HepG2 (cell line): ENCODE measurements around the gene RAB36. TPM values are rescaled to one million over a fixed set of nuclear protein-coding genes. Genes with fewer than 3 reads are reported as not detected.

Experiments
- ATAD3A ChIP-seq: sonication (generic); formaldehyde crosslinking; IDR thresholded peaks from 2 replicates; pipeline ENCODE4 v1.4.0; 2020; ENCODE audit warnings: missing genetic modification reagents
- BORCS8-MEF2B ChIP-seq: sonication (generic); formaldehyde crosslinking; IDR thresholded peaks from 2 replicates; pipeline ENCODE4 v1.8.0; 2022; ENCODE audit warnings: mild to moderate bottlenecking, missing genetic modification reagents
- HNRNPH1 ChIP-seq: fragments of 200-400 bp; formaldehyde crosslinking; optimal IDR thresholded peaks from 2 replicates; pipeline ENCODE3; 2017; ENCODE audit warnings: mild to moderate bottlenecking, low read depth, low read length
- HOXA3 ChIP-seq: sonication (generic); formaldehyde crosslinking; IDR thresholded peaks from 2 replicates; pipeline ENCODE4 v1.5.0; 2020; ENCODE audit warnings: missing genetic modification reagents
- ISX ChIP-seq: sonication (generic); formaldehyde crosslinking; conservative IDR thresholded peaks from 2 replicates; pipeline ENCODE4 v1.5.0; 2020; ENCODE audit warnings: missing genetic modification reagents
- NFIB ChIP-seq: sonication (generic); formaldehyde crosslinking; IDR thresholded peaks from 2 replicates; pipeline ENCODE4 v1.9.0; 2021; ENCODE audit warnings: missing genetic modification reagents, mild to moderate bottlenecking, borderline replicate concordance
- RFX1 ChIP-seq: fragments of 450-650 bp; IDR thresholded peaks from 2 replicates; pipeline ENCODE4 v1.6.1; 2017
- RFX3 ChIP-seq: IDR thresholded peaks from 2 replicates; pipeline ENCODE4 v1.6.1; 2016; ENCODE audit warnings: missing biosample characterization, missing genetic modification reagents
- SALL2 ChIP-seq: sonication (generic); formaldehyde crosslinking; IDR thresholded peaks from 2 replicates; pipeline ENCODE4 v1.8.1; 2023; ENCODE audit warnings: mild to moderate bottlenecking, missing genetic modification reagents, inconsistent platforms
- SMC3 ChIP-seq: IDR thresholded peaks from 2 replicates; pipeline ENCODE4 v1.6.1; 2011; ENCODE audit warnings: low read length, improper control_type of control experiment
- SRSF9 ChIP-seq: fragments of 200-400 bp; formaldehyde crosslinking; IDR thresholded peaks from 2 replicates; pipeline ENCODE4 v1.6.1; 2018; ENCODE audit warnings: borderline replicate concordance, mild to moderate bottlenecking, low read depth, low read length; ENCODE audit not compliant: insufficient read depth, poor library complexity, severe bottlenecking
- ZFAT ChIP-seq: sonication (generic); formaldehyde crosslinking; conservative IDR thresholded peaks from 2 replicates; pipeline ENCODE4 v1.8.1; 2023; ENCODE audit warnings: missing genetic modification reagents, inconsistent platforms
- ZNF20 ChIP-seq: sonication (generic); formaldehyde crosslinking; IDR thresholded peaks from 2 replicates; pipeline ENCODE4 v1.4.0; 2020; ENCODE audit warnings: mild to moderate bottlenecking, moderate library complexity, missing genetic modification reagents
- ZNF496 ChIP-seq: sonication (generic); formaldehyde crosslinking; IDR thresholded peaks from 2 replicates; pipeline ENCODE4 v1.8.1; 2023; ENCODE audit warnings: mild to moderate bottlenecking, moderate library complexity, missing genetic modification reagents; ENCODE audit not compliant: insufficient replicate concordance
- ZNF780A ChIP-seq: sonication (generic); formaldehyde crosslinking; IDR thresholded peaks from 2 replicates; pipeline ENCODE4 v1.8.0; 2022; ENCODE audit warnings: mild to moderate bottlenecking, missing genetic modification reagents, moderate library complexity
- polyA plus RNA-seq, 8 experiments: library from polyadenylated mRNA; depleted of rRNA in 3 of 8; stranded (reverse) in 7 of 8; unstranded in 1 of 8; fragments of >200 nt; fragmentation: Illumina TruSeq in 4 of 8; extraction: Trizol in 4 of 8; gene quantifications; 2 replicates each; pipeline versions ENCODE4 v1.2.1 to v1.2.3, GENCODE V29; 2011 to 2016; ENCODE audit warnings: low read depth in 4 of 8, missing spikeins in 1 of 8, mixed read lengths in 1 of 8; ENCODE audit not compliant: insufficient read depth in 1 of 8
- total RNA-seq, 5 experiments: library from RNA; depleted of rRNA; stranded (reverse); fragments of >200 nt; fragmentation: Illumina TruSeq; extraction: Trizol; gene quantifications; 2 replicates each; pipeline ENCODE4 v1.2.3, GENCODE V29; 2016; ENCODE audit warnings: low read depth in 1 of 5
- TF ChIP-seq, protein P1 (sequence below): sonication (generic); formaldehyde crosslinking; IDR thresholded peaks from 2 replicates; pipeline ENCODE4 v1.8.0; 2022; ENCODE audit warnings: mild to moderate bottlenecking, missing genetic modification reagents, moderate library complexity
- TF ChIP-seq, protein P2 (sequence below), 2 experiments: sonication (generic) in 1 of 2; formaldehyde crosslinking in 1 of 2; IDR thresholded peaks; 2 replicates each; pipeline versions ENCODE4 v1.4.0 to v1.6.1; 2016 to 2020; ENCODE audit warnings: borderline replicate concordance in 1 of 2, low read depth in 1 of 2, mild to moderate bottlenecking in 1 of 2, missing genetic modification reagents in 1 of 2
- TF ChIP-seq, protein P3 (sequence below): sonication (generic); formaldehyde crosslinking; IDR thresholded peaks from 2 replicates; pipeline ENCODE4 v1.4.0; 2020; ENCODE audit warnings: low read depth, mild to moderate bottlenecking, missing genetic modification reagents

Gene RAB36
- total and polyA plus RNA-seq, 2 of the 13 experiments (the other 11 are each of a cell fraction or from before 2014, with no cell fraction given), result 0.24 to 0.86 TPM

DNA sequence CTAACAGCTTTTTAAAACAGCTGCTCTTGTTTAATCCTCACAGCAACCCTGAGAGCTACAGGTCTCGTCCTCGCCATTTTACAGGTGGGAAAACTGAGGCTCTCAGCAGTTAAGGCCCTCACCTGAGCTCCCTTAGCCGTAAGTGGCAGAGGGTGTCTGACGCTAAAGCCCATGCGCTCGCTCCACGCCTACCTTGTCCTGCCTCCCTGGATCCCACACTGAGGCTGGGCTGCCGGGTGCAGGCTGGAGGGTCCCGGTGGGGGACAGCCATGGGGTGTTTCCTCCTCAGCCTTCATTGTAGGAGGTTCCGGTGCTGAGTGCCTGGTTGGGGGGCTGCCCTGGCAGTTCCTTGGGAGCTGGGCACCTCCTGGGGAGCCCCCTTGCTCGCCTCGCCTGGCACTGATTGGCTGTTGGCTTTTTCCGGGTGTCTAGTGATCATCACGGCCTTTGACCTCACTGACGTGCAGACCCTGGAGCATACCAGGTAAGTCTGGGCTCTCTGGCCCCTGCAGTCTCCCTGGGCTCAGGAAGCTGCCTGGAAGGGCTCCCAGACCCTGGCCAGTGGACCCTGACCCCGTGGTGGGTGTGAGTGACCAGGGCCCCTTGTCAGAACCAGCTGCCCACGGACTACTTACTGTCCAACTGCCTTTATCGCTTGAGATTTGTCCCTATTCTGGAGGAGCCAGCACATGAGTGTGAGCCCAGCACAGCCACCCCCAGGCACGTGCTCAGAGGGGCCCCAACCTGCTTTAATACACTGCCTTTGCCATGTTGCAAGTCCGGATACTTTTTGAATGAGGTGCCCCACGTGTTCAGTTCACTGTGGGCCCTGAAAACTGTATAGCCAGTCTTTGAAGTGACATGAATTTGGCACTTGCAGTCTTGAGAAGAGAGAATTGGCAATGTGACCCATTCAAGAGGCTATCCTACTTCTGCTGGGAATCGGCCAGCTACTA, 12.6 kb downstream of the RAB36 start (continued):
- TF ChIP-seq SRSF9 (no peak), ZFAT (CRISPR knock-in tag) (no peak), SMC3 (no peak), HOXA3 (CRISPR knock-in tag) (peak; percentile 15), HNRNPH1 (no peak), SALL2 (CRISPR knock-in tag) (no peak), ZNF496 (CRISPR knock-in tag) (no peak), RFX1 (no peak), ATAD3A (no peak), ZNF20 (CRISPR knock-in tag) (no peak), NFIB (CRISPR knock-in tag) (no peak), RFX3 (no peak), BORCS8-MEF2B (CRISPR knock-in tag) (no peak; the same call in 1 of the 2 replicates), ISX (CRISPR knock-in tag) (no peak), ZNF780A (no peak)
- TF ChIP-seq, protein P1, sequence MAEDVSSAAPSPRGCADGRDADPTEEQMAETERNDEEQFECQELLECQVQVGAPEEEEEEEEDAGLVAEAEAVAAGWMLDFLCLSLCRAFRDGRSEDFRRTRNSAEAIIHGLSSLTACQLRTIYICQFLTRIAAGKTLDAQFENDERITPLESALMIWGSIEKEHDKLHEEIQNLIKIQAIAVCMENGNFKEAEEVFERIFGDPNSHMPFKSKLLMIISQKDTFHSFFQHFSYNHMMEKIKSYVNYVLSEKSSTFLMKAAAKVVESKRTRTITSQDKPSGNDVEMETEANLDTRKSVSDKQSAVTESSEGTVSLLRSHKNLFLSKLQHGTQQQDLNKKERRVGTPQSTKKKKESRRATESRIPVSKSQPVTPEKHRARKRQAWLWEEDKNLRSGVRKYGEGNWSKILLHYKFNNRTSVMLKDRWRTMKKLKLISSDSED (CRISPR knock-in tag), result no peak
- TF ChIP-seq, protein P2, sequence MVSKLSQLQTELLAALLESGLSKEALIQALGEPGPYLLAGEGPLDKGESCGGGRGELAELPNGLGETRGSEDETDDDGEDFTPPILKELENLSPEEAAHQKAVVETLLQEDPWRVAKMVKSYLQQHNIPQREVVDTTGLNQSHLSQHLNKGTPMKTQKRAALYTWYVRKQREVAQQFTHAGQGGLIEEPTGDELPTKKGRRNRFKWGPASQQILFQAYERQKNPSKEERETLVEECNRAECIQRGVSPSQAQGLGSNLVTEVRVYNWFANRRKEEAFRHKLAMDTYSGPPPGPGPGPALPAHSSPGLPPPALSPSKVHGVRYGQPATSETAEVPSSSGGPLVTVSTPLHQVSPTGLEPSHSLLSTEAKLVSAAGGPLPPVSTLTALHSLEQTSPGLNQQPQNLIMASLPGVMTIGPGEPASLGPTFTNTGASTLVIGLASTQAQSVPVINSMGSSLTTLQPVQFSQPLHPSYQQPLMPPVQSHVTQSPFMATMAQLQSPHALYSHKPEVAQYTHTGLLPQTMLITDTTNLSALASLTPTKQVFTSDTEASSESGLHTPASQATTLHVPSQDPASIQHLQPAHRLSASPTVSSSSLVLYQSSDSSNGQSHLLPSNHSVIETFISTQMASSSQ (IDR thresholded peaks at IDR 0.05; ENCODE audit: low read depth), result no peak
- TF ChIP-seq, protein P2 (CRISPR knock-in tag; IDR thresholded peaks at IDR 0.05; ENCODE audit: borderline replicate concordance), result no peak
- TF ChIP-seq, protein P3, sequence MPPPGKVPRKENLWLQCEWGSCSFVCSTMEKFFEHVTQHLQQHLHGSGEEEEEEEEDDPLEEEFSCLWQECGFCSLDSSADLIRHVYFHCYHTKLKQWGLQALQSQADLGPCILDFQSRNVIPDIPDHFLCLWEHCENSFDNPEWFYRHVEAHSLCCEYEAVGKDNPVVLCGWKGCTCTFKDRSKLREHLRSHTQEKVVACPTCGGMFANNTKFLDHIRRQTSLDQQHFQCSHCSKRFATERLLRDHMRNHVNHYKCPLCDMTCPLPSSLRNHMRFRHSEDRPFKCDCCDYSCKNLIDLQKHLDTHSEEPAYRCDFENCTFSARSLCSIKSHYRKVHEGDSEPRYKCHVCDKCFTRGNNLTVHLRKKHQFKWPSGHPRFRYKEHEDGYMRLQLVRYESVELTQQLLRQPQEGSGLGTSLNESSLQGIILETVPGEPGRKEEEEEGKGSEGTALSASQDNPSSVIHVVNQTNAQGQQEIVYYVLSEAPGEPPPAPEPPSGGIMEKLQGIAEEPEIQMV (CRISPR knock-in tag), result no peak
